ENCODE results near the gene SRP19.

Gene SRP19

GRCh38 chr5:112849912-112850311, 11.2 kb upstream of the SRP19 start:
- no peak overlapping the region for H3K27ac ChIP-seq
- TF ChIP-seq ZFX (IDR thresholded peaks at IDR 0.05) (no peak), CTCF (conservative IDR thresholded peaks at IDR 0.05) (no peak)

- H3K27ac ChIP-seq: no peak overlapping the region
- TF ChIP-seq CTCF (conservative IDR thresholded peaks at IDR 0.05): no peak; the same call in 1 of the 2 replicates
- no peak for TF ChIP-seq ZFX (IDR thresholded peaks at IDR 0.05)
Observed at GRCh38 chr5:112854651-112855050, 6.4 kb upstream of the SRP19 start.

- TF ChIP-seq CTCF (conservative IDR thresholded peaks at IDR 0.05) (no peak), ZFX (IDR thresholded peaks at IDR 0.05) (no peak)
- no peak overlapping the region for H3K27ac ChIP-seq
Observed at GRCh38 chr5:112857866-112858265, 3.2 kb upstream of the SRP19 start.

GRCh38 chr5:112860571-112860928, 537 bp upstream of the SRP19 start:
- peak overlapping the region; percentile 83 for H3K27ac ChIP-seq

GRCh38 chr5:112861638-112861985, 525 bp downstream of the SRP19 start:
- TF ChIP-seq CTCF (conservative IDR thresholded peaks at IDR 0.05) (no peak), ZFX (IDR thresholded peaks at IDR 0.05) (peak; percentile 53)
- H3K27ac ChIP-seq: peak overlapping the region; percentile 83

- peak overlapping the region; percentile 83 for H3K27ac ChIP-seq
- no peak for TF ChIP-seq ZFX (IDR thresholded peaks at IDR 0.05)
- TF ChIP-seq CTCF (conservative IDR thresholded peaks at IDR 0.05): no peak
Observed at GRCh38 chr5:112862085-112862484, 998 bp downstream of the SRP19 start.

GRCh38 chr5:112863549-112863948, 2.5 kb downstream of the SRP19 start:
- TF ChIP-seq ZFX (IDR thresholded peaks at IDR 0.05) (no peak), CTCF (conservative IDR thresholded peaks at IDR 0.05) (no peak)
- H3K27ac ChIP-seq: no peak overlapping the region

GRCh38 chr5:112865128-112865527, 4.0 kb downstream of the SRP19 start:
- TF ChIP-seq ZFX (IDR thresholded peaks at IDR 0.05): no peak
- TF ChIP-seq CTCF (conservative IDR thresholded peaks at IDR 0.05): no peak
- no peak overlapping the region for H3K27ac ChIP-seq
